ENCODE results near the gene ESYT3.

ESYT3 gene

DNA sequence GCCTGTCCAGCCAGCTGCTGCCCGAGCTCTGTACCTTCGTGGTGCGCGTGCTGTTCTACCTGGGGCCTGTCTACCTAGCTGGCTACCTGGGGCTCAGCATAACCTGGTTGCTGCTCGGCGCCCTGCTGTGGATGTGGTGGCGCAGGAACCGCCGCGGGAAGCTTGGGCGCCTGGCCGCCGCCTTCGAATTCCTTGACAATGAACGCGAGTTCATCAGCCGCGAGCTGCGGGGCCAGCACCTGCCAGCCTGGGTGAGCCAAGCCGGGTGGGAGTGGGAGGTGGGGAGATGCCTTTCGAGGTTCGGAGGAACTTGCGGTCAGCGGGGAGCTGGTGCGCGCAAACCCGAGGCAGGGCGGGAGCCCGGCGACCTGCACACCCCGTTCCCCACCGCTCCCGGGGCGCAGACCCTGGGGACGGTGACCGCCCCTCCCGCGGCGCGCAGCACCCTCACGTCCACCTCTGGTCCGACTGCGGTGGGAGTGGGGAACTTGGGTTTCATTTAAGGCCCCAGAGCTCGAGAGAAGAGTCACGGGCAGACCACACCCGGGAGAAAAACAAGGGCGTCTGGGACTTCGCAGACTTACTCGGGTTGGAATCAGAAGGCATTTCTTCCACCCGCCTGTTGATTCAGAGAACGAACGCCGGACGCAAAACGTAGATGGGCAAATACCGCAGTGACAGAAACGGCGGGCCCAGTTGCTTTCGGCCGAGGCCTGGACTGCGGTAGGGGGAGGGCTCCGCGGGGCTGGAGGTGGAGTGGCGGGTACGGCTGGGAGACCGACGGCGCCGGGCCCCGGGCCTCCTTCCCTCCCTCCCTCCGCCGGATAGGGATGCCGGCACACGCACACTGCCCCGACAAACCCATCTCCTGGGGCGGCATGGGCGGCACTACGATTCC lies 708 bp downstream of the ESYT3 start:
- no peaks in the 10 kb centered on the region for H3K36me3 ChIP-seq (ENCODE audit: control insufficient read depth, insufficient read depth, low read length, severe bottlenecking)
- H3K9ac ChIP-seq (ENCODE audit: low read length): peak overlapping the region; percentile 36
- peaks cover 23% of the 10 kb centered on the region for H3K27me3 ChIP-seq (replicated peaks; ENCODE audit: control insufficient read depth, insufficient read depth, low read length)
- DNase-seq (ENCODE audit: low read depth): peak; percentile 16
- peak overlapping the region; percentile 78 for H3K4me3 ChIP-seq (ENCODE audit: low read length)
- no peaks in the 10 kb centered on the region for H3K9me3 ChIP-seq (ENCODE audit: control insufficient read depth, low read length)
- H3K4me1 ChIP-seq (ENCODE audit: control insufficient read depth, insufficient read depth, low read length): peaks cover 13% of the 10 kb centered on the region

DNA sequence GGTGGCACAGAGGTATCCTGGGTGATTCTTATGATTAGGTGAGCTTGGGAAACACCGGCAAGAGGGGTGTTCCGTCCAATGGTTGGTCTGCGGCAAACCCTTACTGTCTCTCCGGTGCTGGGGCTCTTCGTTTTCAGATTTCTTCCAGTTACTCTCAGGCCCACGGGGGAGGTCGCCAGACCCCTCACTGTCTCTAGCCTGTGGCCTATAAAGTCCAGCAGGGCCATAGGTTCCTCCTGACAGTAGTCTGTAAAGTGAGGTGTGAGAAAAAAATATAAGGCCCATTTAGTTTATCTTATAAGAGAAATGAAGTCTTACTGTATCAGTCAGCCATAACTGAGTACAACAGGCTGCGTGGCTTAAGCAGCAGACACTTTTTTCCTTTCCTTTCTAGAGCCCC lies 1.4 kb downstream of the ESYT3 start:
- Histone ChIP-seq H3K27me3 (replicated peaks; ENCODE audit: control insufficient read depth, insufficient read depth, low read length) (peaks cover 23% of the 10 kb centered on the region), H3K4me1 (ENCODE audit: control insufficient read depth, insufficient read depth, low read length) (peaks cover 20% of the 10 kb centered on the region), H3K4me3 (ENCODE audit: low read length) (no peak overlapping the region), H3K9ac (ENCODE audit: low read length) (no peak overlapping the region), H3K36me3 (ENCODE audit: control insufficient read depth, insufficient read depth, low read length, severe bottlenecking) (no peaks in the 10 kb centered on the region), H3K9me3 (ENCODE audit: control insufficient read depth, low read length) (no peaks in the 10 kb centered on the region)
- no peak for DNase-seq (ENCODE audit: low read depth)

DNA sequence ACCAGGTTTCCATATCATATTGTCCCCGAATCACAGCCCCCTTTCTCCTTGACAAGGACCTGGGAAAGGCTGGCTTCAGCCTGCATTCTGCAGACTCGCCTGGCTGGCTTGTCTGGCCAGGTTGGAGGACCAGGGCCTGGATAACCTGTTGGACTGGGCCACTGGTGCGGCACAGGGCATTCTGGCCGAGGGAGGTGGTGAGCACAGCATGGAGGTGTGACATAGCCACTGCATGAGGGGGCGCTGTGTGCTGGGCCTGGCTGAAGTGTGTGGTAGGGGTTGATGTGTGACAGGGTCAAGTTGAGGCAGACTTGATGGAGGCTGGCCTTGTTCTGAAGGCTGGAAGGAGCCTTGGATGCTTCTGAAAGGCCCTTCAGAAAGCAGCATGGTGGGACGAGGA lies 2.9 kb downstream of the ESYT3 start:
- Histone ChIP-seq H3K9me3 (ENCODE audit: control insufficient read depth, low read length) (no peaks in the 10 kb centered on the region), H3K27me3 (replicated peaks; ENCODE audit: control insufficient read depth, insufficient read depth, low read length) (peaks cover 23% of the 10 kb centered on the region), H3K4me3 (ENCODE audit: low read length) (no peak overlapping the region), H3K36me3 (ENCODE audit: control insufficient read depth, insufficient read depth, low read length, severe bottlenecking) (no peaks in the 10 kb centered on the region), H3K4me1 (ENCODE audit: control insufficient read depth, insufficient read depth, low read length) (peaks cover 34% of the 10 kb centered on the region), H3K9ac (ENCODE audit: low read length) (no peak overlapping the region)
- DNase-seq (ENCODE audit: low read depth): no peak

DNA sequence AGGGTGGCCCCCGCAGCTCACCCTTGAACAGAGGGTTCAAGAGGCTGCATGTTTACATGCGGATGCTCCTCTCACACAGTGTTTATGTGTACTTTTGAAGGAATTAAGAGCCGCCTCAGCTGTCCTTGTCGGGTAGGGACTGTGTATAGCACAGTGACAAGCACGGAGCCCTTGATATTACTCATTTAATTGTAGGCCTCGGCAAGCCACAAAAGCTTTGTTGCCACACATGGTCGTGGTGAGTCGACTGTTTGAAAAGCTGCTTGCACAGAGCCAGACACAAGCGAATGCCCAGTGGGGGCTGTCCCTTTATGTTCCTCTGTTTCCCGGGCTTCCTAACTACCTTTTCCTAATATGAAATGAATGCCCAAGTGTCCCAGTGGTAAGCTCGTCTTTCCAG lies 4.5 kb downstream of the ESYT3 start:
- Histone ChIP-seq H3K27me3 (replicated peaks; ENCODE audit: control insufficient read depth, insufficient read depth, low read length) (peaks cover 12% of the 10 kb centered on the region), H3K4me1 (ENCODE audit: control insufficient read depth, insufficient read depth, low read length) (peaks cover 45% of the 10 kb centered on the region), H3K4me3 (ENCODE audit: low read length) (no peak overlapping the region), H3K9me3 (ENCODE audit: control insufficient read depth, low read length) (no peaks in the 10 kb centered on the region), H3K36me3 (ENCODE audit: control insufficient read depth, insufficient read depth, low read length, severe bottlenecking) (no peaks in the 10 kb centered on the region), H3K9ac (ENCODE audit: low read length) (no peak overlapping the region)
- DNase-seq (ENCODE audit: low read depth): no peak

DNA sequence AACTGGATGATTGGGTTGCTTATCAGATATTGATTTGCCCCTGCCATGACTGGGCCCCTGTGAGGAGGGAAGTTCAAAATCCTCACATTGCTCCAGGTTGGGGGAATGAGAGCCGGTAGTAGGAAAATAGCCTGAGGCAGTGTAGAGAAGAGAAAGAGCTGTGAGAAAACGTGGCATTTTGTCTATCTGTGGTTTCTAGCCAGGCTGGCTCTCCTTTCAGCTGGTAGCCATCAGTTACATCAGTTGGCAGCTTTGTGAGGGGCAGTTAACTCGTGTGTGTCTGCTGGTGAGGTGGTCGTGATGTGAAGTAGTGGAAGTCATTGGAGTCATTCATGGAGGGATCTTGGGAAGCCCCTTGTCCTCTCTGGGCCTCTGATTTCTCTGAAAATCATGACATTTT lies 5.2 kb downstream of the ESYT3 start:
- Histone ChIP-seq H3K36me3 (ENCODE audit: control insufficient read depth, insufficient read depth, low read length, severe bottlenecking) (no peaks in the 10 kb centered on the region), H3K4me1 (ENCODE audit: control insufficient read depth, insufficient read depth, low read length) (peaks cover 41% of the 10 kb centered on the region), H3K9me3 (ENCODE audit: control insufficient read depth, low read length) (no peaks in the 10 kb centered on the region), H3K9ac (ENCODE audit: low read length) (no peak overlapping the region), H3K27me3 (replicated peaks; ENCODE audit: control insufficient read depth, insufficient read depth, low read length) (peaks cover 8% of the 10 kb centered on the region), H3K4me3 (ENCODE audit: low read length) (no peak overlapping the region)
- no peak for DNase-seq (ENCODE audit: low read depth)

DNA sequence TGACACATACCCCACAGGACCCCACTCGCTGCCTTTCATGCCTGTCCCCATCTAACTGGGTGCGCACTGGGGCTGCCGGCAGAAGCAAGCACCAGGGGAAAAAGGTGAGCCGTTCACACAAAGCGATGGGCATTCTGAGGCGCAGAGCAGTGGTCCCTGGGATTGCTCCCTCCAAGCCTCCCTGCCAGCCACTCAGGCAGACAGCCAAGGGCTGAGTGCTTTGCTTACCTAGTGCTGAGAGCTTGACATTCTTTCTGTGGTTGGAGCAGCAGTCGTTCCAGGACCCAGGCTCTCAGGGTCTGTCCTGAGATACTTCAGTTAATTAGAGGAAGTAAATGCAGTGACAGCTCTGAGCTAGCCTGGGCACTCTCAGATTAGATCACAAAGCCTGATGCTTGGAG lies 5.7 kb downstream of the ESYT3 start:
- H3K9ac ChIP-seq (ENCODE audit: low read length): no peak overlapping the region
- peaks cover 8% of the 10 kb centered on the region for H3K27me3 ChIP-seq (replicated peaks; ENCODE audit: control insufficient read depth, insufficient read depth, low read length)
- H3K4me1 ChIP-seq (ENCODE audit: control insufficient read depth, insufficient read depth, low read length): peaks cover 37% of the 10 kb centered on the region
- DNase-seq (ENCODE audit: low read depth): no peak
- no peaks in the 10 kb centered on the region for H3K9me3 ChIP-seq (ENCODE audit: control insufficient read depth, low read length)
- no peak overlapping the region for H3K4me3 ChIP-seq (ENCODE audit: low read length)
- no peaks in the 10 kb centered on the region for H3K36me3 ChIP-seq (ENCODE audit: control insufficient read depth, insufficient read depth, low read length, severe bottlenecking)

DNA sequence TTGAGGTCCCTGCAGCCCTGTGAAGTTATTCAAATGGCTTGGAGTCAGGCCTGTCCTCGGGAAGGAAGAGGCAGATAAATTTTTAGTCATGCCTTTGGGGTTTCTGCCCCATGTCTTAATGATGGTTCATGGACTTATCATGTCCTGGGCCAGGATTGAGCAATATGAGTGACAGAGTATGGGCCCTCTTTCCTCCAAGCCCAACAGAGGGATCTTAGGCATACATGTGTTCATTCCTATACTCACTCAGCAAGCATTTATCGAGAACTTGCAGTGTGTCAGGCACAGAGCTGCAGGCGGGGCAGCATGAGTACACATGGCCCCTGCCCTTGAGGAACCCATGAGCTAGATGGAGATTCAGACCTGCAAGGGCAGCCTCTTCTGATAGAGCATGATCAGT lies 6.2 kb downstream of the ESYT3 start:
- DNase-seq (ENCODE audit: low read depth): no peak
- Histone ChIP-seq H3K36me3 (ENCODE audit: control insufficient read depth, insufficient read depth, low read length, severe bottlenecking) (no peaks in the 10 kb centered on the region), H3K9ac (ENCODE audit: low read length) (no peak overlapping the region), H3K4me1 (ENCODE audit: control insufficient read depth, insufficient read depth, low read length) (peaks cover 34% of the 10 kb centered on the region), H3K27me3 (replicated peaks; ENCODE audit: control insufficient read depth, insufficient read depth, low read length) (peaks cover 4% of the 10 kb centered on the region), H3K4me3 (ENCODE audit: low read length) (no peak overlapping the region), H3K9me3 (ENCODE audit: control insufficient read depth, low read length) (no peaks in the 10 kb centered on the region)

DNA sequence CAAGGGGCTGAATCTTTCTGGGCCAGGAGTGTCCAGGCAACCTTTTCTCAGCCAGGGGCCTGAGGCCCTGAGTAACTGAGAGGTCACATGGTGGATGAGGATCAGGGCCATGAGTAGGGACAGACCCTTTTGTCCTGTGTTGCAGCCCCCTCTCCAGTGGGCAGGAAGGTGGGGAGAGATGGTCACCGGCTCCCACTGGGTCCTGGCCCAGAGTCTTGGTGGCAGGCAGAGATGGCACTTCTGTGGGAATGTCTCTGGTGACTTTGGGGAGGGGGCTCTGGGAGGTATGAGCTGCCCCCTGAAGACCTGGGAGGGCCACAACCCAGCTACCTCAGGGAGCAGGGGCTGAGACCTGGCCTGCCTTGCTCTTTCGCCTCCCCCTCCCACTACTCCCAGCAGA lies 6.8 kb downstream of the ESYT3 start:
- no peak overlapping the region for H3K4me3 ChIP-seq (ENCODE audit: low read length)
- H3K4me1 ChIP-seq (ENCODE audit: control insufficient read depth, insufficient read depth, low read length): peaks cover 34% of the 10 kb centered on the region
- H3K36me3 ChIP-seq (ENCODE audit: control insufficient read depth, insufficient read depth, low read length, severe bottlenecking): no peaks in the 10 kb centered on the region
- DNase-seq (ENCODE audit: low read depth): no peak
- H3K9ac ChIP-seq (ENCODE audit: low read length): no peak overlapping the region
- no peaks in the 10 kb centered on the region for H3K9me3 ChIP-seq (ENCODE audit: control insufficient read depth, low read length)
- H3K27me3 ChIP-seq (replicated peaks; ENCODE audit: control insufficient read depth, insufficient read depth, low read length): no peaks in the 10 kb centered on the region

DNA sequence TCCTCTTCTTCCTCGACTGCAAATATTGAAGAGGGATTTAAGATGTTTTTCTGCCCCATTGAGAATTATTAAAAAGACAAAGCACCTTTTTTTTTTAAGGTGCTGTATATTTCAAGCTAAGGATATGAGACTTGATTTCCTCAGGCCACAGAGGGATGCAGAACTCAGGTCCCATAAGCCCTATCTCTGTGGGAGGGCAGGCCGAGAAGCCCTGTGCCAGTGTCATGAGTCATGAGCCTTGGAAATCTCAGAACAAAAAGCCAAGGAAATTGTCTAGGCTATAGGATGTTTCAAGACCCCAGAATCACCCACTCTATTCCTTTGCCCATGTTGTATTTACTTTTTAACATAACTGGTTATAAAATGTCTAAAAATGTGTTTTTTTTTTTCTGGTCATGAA lies 7.3 kb downstream of the ESYT3 start:
- peak; percentile 46 for DNase-seq (ENCODE audit: low read depth)
- no peaks in the 10 kb centered on the region for H3K27me3 ChIP-seq (replicated peaks; ENCODE audit: control insufficient read depth, insufficient read depth, low read length)
- no peaks in the 10 kb centered on the region for H3K36me3 ChIP-seq (ENCODE audit: control insufficient read depth, insufficient read depth, low read length, severe bottlenecking)
- peaks cover 34% of the 10 kb centered on the region for H3K4me1 ChIP-seq (ENCODE audit: control insufficient read depth, insufficient read depth, low read length)
- no peaks in the 10 kb centered on the region for H3K9me3 ChIP-seq (ENCODE audit: control insufficient read depth, low read length)
- no peak overlapping the region for H3K4me3 ChIP-seq (ENCODE audit: low read length)
- no peak overlapping the region for H3K9ac ChIP-seq (ENCODE audit: low read length)

DNA sequence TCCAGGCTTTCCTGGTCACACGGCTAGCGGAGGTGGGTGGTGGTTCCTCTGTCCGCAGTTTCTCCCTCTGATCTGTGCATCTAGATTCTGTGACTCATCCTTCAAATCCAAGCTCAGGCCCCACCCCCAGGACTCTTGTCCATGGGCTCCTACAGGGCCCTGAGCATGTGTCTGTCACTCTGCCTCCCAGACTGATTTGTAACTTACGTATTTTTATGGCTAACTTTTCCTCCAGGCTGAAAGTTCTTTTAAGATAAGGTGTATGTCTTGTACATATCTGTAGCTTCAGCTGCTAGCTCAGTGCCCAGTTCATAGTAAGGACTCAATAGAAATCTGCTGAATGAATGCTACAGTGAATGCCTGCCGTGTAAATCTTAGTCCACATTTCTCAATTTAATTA lies 8.0 kb downstream of the ESYT3 start:
- Histone ChIP-seq H3K27me3 (replicated peaks; ENCODE audit: control insufficient read depth, insufficient read depth, low read length) (no peaks in the 10 kb centered on the region), H3K9ac (ENCODE audit: low read length) (no peak overlapping the region), H3K4me1 (ENCODE audit: control insufficient read depth, insufficient read depth, low read length) (peaks cover 34% of the 10 kb centered on the region), H3K4me3 (ENCODE audit: low read length) (no peak overlapping the region), H3K9me3 (ENCODE audit: control insufficient read depth, low read length) (no peaks in the 10 kb centered on the region), H3K36me3 (ENCODE audit: control insufficient read depth, insufficient read depth, low read length, severe bottlenecking) (no peaks in the 10 kb centered on the region)
- peak; percentile 32 for DNase-seq (ENCODE audit: low read depth)

DNA sequence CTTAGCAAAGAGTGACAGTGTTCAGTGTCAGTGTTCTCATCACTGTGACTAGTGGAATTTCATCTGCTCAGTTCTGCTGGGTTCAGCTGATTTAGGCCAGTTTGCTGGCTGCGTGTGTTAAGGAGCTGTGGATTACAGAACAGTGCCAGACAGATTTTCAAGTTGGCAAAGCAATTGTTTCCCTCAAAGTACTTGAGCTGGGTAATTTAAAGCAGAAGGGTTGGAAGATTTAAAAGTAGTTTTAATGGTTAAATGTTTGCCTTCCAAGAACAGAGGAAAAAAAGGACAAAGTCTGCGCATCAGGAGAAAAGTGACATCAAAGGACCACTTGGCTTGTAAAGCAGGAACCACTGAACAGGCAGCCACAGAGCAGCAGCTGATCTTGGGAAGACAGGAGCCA lies 8.7 kb downstream of the ESYT3 start:
- peaks cover 34% of the 10 kb centered on the region for H3K4me1 ChIP-seq (ENCODE audit: control insufficient read depth, insufficient read depth, low read length)
- H3K27me3 ChIP-seq (replicated peaks; ENCODE audit: control insufficient read depth, insufficient read depth, low read length): no peaks in the 10 kb centered on the region
- H3K9ac ChIP-seq (ENCODE audit: low read length): no peak overlapping the region
- no peak for DNase-seq (ENCODE audit: low read depth)
- no peak overlapping the region for H3K4me3 ChIP-seq (ENCODE audit: low read length)
- H3K9me3 ChIP-seq (ENCODE audit: control insufficient read depth, low read length): no peaks in the 10 kb centered on the region
- no peaks in the 10 kb centered on the region for H3K36me3 ChIP-seq (ENCODE audit: control insufficient read depth, insufficient read depth, low read length, severe bottlenecking)
